Gastrocnemius medialis (tissue), 4 donors: ENCODE results near the gene BORCS6. TPM values are rescaled to one million over a fixed set of nuclear protein-coding genes. Genes with fewer than 3 reads are reported as not detected.

ENCODE experiments used
- ATAC-seq, 2 donors: fragments of 150-250 bp; one replicate each; pipeline ENCODE4 v1.9.1; 2016
- DNase-seq, 2 donors: peaks; one replicate each; pipeline ENCODE4 v3.0.0-alpha.2; 2019
- H3K27ac ChIP-seq, 4 donors: fragments of 200-600 bp; sonication (generic); 1 replicate in 1 of 4; 2 replicates in 3 of 4; pipeline ENCODE4 v1.5.1; 2016 to 2018; ENCODE audit warnings: mild to moderate bottlenecking in 2 of 4, moderate library complexity in 1 of 4
- H3K27me3 ChIP-seq, 3 donors: fragments of 200-600 bp; sonication (generic) in 2 of 3; 1 replicate in 1 of 3; 2 replicates in 2 of 3; pipeline versions ENCODE4 v1.5.1 to v1.6.0; 2016 to 2019; ENCODE audit warnings: mild to moderate bottlenecking in 1 of 3, moderate library complexity in 1 of 3
- H3K36me3 ChIP-seq, 2 donors: fragments of 200-600 bp; sonication (generic) in 1 of 2; one replicate each; pipeline ENCODE4 v1.5.1; 2017 to 2018
- H3K4me1 ChIP-seq, 2 donors: fragments of 200-600 bp; sonication (generic) in 1 of 2; one replicate each; pipeline ENCODE4 v1.5.1; 2016 to 2017; ENCODE audit warnings: mild to moderate bottlenecking in 2 of 2
- H3K4me3 ChIP-seq, 4 donors: fragments of 200-600 bp; sonication (generic) in 3 of 4; 1 replicate in 1 of 4; 2 replicates in 3 of 4; pipeline ENCODE4 v1.5.1; 2016 to 2019; ENCODE audit warnings: mild to moderate bottlenecking in 2 of 4
- H3K9me3 ChIP-seq, 3 donors: fragments of 200-600 bp; sonication (generic) in 2 of 3; 1 replicate in 1 of 3; 2 replicates in 2 of 3; pipeline ENCODE4 v1.5.1; 2016 to 2019
- POLR2A ChIP-seq, 2 donors: fragments of 450-650 bp; IDR thresholded peaks; one replicate each; pipeline ENCODE4 v1.6.1; 2017; ENCODE audit warnings: antibody characterized with exemption in 2 of 2, mild to moderate bottlenecking in 2 of 2, moderate library complexity in 2 of 2
- in situ Hi-C, 4 donors: fragments of 200-750 bp; cut with MboI; loops; one replicate each; pipeline versions ENCODE4 v1.15.0 to v1.8.0; 2017; ENCODE audit warnings: low sequenced_read_pairs in 4 of 4
- intact Hi-C: fragments of 100-400 bp; cut with DNase I; formaldehyde crosslinking; loops from one replicate; pipeline ENCODE4 v1.15.1; 2023; ENCODE audit warnings: low total_unique reads
- total RNA-seq, 4 donors: library from RNA; depleted of rRNA; stranded (reverse); fragments of >200 nt; gene quantifications; one replicate each; pipeline versions ENCODE4 v1.1.0 to v1.2.3, GENCODE V29; 2016
- TF ChIP-seq, protein P1 (sequence below), 5 experiments: fragments of 450-650 bp in 3 of 5; fragments of 200-600 bp in 2 of 5; sonication (generic) in 2 of 5; IDR thresholded peaks in 4 of 5; conservative IDR thresholded peaks in 1 of 5; 1 replicate in 4 of 5; 2 replicates in 1 of 5; pipeline ENCODE4 v1.5.1; 2016 to 2019; ENCODE audit warnings: antibody characterized with exemption in 5 of 5, mild to moderate bottlenecking in 3 of 5, moderate library complexity in 3 of 5

Gene BORCS6
- total RNA-seq, 4 donors from 2014 or later: 16.2 to 34.5 (median 26.2) TPM

DNA sequence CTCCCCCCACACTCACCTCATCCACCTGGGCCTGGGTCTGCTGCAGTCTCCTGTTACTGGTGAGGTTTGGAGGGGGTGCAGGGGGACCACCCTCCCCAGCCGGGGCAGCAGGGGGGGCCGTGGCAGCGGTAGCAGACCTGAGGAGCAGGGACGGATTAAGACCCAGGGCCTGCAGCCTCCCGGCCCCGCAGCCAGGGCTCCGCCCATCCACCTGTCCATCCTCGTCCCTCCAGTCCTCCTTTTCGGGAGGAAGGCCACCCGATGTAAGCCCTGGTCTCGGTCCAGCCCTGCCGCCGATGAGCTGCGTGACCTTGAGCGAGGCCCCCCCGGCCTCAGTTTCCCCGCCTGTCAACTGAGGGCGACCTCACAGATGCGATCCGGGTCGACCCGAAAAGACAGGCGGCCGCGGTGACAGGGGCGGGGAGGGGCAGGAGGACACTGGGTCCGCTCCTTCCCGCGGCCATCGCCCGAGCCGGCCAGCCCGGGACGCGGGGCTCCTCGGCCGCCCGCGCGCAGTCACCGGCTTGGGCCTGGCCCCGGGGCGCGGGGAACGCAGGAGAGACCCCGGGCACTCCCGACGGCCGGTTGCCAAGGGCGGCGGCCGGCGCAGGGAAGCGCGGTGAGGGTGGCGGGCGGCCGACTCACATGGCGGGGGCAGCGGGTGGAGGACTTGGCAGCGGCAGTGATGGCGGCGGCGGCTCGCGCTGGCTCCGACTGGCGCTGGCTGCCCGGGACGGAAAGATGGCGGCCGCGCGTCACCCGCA is 27.6 kb downstream of the BORCS6 start, which contains the start of gene VAMP2:
Gene VAMP2 (minus strand): TSS at position 716 of the 764 bp plus-strand sequence. CDS start 69 bp downstream, at position 647.
- DNase-seq (peak in 1 of 2 donors; percentile 79), ATAC-seq (peak; percentile 50 to 55)
- TF ChIP-seq POLR2A (IDR thresholded peaks at IDR 0.05): peak; percentile 90 to 91
- TF ChIP-seq, protein P1, sequence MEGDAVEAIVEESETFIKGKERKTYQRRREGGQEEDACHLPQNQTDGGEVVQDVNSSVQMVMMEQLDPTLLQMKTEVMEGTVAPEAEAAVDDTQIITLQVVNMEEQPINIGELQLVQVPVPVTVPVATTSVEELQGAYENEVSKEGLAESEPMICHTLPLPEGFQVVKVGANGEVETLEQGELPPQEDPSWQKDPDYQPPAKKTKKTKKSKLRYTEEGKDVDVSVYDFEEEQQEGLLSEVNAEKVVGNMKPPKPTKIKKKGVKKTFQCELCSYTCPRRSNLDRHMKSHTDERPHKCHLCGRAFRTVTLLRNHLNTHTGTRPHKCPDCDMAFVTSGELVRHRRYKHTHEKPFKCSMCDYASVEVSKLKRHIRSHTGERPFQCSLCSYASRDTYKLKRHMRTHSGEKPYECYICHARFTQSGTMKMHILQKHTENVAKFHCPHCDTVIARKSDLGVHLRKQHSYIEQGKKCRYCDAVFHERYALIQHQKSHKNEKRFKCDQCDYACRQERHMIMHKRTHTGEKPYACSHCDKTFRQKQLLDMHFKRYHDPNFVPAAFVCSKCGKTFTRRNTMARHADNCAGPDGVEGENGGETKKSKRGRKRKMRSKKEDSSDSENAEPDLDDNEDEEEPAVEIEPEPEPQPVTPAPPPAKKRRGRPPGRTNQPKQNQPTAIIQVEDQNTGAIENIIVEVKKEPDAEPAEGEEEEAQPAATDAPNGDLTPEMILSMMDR (IDR thresholded peaks at IDR 0.05 in 4 of 5, conservative IDR thresholded peaks at IDR 0.05 in 1 of 5): peak in 3 of 5 experiments; percentile 25 to 50 (median 35)
- Histone ChIP-seq H3K27ac (peak within 1 kb of the TSS; percentile 98 to 100 (median 99)), H3K27me3 (no peaks in the 10 kb centered on the region), H3K9me3 (no peaks in the 10 kb centered on the region), H3K4me3 (peak within 1 kb of the TSS; percentile 74 to 92 (median 78)), H3K36me3 (peaks cover 0 to 19% of the 10 kb centered on the region in 2 donors), H3K4me1 (peaks cover 38 to 49% of the 10 kb centered on the region in 2 donors)
- in situ Hi-C loops (no loop called here), intact Hi-C loops (loop anchor here (2.0 kb wide), 1 partner anchor 60 kb away; no protein-coding TSS in a partner anchor)

DNA sequence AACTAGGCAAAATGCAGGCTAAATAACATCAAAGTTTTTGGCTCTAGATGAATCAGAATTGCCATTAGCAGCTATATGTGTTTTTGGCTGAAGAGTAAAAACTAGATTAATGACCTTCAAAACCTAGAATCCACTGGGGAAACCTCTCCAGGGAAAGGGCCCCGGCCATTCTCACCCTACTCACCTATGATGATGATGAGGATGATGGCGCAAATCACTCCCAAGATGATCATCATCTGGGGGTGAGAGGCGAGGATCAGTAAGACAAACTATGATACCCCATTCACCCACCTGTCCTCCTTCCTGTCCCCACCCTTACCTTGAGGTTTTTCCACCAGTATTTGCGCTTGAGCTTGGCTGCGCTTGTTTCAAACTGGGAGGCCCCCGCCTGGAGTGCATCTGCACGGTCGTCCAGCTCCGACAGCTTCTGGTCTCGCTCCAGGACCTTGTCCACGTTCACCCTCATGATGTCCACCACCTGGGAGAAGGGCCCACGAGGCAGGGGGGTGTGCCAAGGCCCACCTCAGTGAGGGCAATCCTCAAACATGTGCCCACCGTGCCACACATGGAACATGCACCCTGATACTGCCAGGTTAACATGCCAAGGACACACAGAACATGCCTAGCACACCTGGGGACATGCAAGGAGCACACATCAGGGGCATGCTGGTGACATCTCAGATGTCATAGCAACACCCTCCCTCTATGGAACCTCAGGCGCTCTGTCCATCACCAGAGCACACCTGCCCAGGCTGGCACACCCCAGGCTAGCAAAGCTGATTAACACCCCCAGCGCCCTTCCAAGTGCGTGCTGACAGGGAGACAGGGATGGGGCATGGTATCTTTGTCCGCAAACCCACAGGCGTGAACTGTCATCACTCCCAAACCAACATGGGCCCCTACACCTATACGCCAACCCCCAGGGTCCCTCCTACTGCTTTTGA is 28.4 kb downstream of the BORCS6 start:
- Histone ChIP-seq H3K4me3 (peak overlapping the region; percentile 74 to 92 (median 78)), H3K9me3 (no peaks in the 10 kb centered on the region), H3K27ac (peak overlapping the region; percentile 98 to 100 (median 99)), H3K4me1 (peaks cover 41 to 55% of the 10 kb centered on the region in 2 donors), H3K27me3 (no peaks in the 10 kb centered on the region), H3K36me3 (peaks cover 0 to 19% of the 10 kb centered on the region in 2 donors)
- intact Hi-C loops: loop anchor here (2.0 kb wide), 1 partner anchor 61 kb away; no protein-coding TSS in a partner anchor
- TF ChIP-seq, protein P1 (IDR thresholded peaks at IDR 0.05 in 4 of 5, conservative IDR thresholded peaks at IDR 0.05 in 1 of 5): no peak
- no peak for TF ChIP-seq POLR2A (IDR thresholded peaks at IDR 0.05)
- in situ Hi-C loops: no loop called here
- ATAC-seq (no peak), DNase-seq (no peak)

DNA sequence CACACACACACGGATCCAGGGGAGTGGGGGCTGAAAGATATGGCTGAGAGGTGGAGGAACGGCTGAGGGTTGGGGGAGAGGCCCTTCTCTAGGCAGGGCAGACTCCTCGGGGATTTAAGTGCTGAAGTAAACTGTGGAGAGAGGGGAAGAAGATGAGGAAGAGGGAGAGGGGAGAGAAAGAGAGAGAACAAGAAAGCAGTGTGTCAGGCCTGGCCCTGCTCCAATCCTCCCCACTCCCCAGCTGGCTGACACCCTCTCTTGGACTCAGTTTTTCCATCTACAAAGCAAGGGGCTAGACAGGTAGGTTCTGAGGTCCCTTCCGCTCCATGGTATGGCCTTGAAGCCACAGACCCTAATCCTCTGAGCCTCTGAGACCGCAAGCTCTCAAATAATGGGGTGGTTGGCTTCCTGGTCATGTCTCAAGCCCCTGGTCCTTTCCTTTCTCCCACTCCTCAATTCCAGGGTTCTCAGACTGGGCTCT is 29.2 kb downstream of the BORCS6 start:
- DNase-seq: no peak
- no peaks in the 10 kb centered on the region for H3K27me3 ChIP-seq

DNA sequence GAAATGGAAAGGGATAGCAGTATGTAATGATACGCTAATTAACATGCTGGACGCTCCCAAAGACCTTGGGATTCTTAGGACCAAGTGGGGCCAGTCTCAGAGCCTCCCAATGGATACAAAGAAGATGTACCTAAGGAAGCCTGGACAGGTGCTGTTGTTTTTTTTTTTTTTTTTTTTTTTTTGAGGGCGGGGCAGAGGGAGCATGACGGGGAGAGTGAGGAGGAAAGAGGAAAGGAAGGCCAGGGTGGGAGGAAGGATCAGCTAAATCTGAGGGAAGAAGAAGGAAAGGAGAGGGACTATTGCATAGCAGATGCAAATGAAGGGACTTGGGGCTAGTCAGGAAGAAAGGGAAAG is 29.8 kb downstream of the BORCS6 start:
- Histone ChIP-seq H3K27ac (peak overlapping the region; percentile 98 to 100 (median 99)), H3K4me1 (peaks cover 41 to 55% of the 10 kb centered on the region in 2 donors), H3K4me3 (no peak overlapping the region), H3K27me3 (no peaks in the 10 kb centered on the region), H3K9me3 (no peaks in the 10 kb centered on the region), H3K36me3 (peaks cover 0 to 19% of the 10 kb centered on the region in 2 donors)
- TF ChIP-seq POLR2A (IDR thresholded peaks at IDR 0.05): no peak
- TF ChIP-seq, protein P1 (IDR thresholded peaks at IDR 0.05 in 4 of 5, conservative IDR thresholded peaks at IDR 0.05 in 1 of 5): no peak
- DNase-seq (no peak), ATAC-seq (no peak)
- intact Hi-C loops (no loop called here), in situ Hi-C loops (no loop called here)

More for the DNA sequence above, 29.2 kb downstream of the BORCS6 start:
- H3K36me3 ChIP-seq: peaks cover 0 to 19% of the 10 kb centered on the region in 2 donors
- no peaks in the 10 kb centered on the region for H3K9me3 ChIP-seq
- peak overlapping the region; percentile 98 to 100 (median 99) for H3K27ac ChIP-seq
- TF ChIP-seq POLR2A (IDR thresholded peaks at IDR 0.05): no peak
- TF ChIP-seq, protein P1 (IDR thresholded peaks at IDR 0.05 in 4 of 5, conservative IDR thresholded peaks at IDR 0.05 in 1 of 5): no peak
- ATAC-seq: no peak
- peak overlapping the region in 1 of 4 donors; percentile 92 for H3K4me3 ChIP-seq
- in situ Hi-C loops: no loop called here
- peaks cover 41 to 55% of the 10 kb centered on the region in 2 donors for H3K4me1 ChIP-seq
- intact Hi-C loops: no loop called here
